ENCODE measurements around the gene CDC14B.

DNA sequence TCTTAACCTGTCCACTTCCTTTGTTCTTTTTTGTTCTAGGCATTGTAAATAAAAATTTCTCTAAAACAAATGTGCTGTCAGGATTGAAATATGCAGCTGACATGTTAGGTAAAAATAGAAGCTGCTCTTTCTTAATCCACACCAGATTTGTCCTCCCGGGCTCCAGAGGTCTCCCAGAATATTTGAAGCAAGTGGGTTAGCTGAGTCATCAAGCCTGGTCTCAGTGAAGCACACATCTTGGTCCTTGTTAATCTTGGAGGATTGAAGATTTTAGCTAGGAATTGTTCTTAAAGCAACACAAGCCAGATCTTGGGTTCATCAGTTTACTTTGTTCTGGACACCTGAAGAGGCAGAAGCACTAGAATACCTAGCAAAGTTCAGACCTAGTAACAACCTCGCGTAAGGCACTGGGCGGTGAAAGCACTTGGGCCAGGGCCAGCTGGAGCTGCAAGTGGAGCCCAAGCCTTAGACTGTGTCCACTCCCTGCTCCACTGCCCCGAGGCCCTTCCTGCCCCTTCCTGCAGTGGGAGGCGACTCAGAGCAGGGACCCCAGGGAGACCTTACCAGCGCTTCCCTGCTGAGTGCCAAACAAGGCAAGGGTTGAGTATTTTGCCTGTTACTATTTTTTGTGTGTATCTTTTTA is 133.1 kb downstream of the CDC14B start:
- TF ChIP-seq, protein P1, sequence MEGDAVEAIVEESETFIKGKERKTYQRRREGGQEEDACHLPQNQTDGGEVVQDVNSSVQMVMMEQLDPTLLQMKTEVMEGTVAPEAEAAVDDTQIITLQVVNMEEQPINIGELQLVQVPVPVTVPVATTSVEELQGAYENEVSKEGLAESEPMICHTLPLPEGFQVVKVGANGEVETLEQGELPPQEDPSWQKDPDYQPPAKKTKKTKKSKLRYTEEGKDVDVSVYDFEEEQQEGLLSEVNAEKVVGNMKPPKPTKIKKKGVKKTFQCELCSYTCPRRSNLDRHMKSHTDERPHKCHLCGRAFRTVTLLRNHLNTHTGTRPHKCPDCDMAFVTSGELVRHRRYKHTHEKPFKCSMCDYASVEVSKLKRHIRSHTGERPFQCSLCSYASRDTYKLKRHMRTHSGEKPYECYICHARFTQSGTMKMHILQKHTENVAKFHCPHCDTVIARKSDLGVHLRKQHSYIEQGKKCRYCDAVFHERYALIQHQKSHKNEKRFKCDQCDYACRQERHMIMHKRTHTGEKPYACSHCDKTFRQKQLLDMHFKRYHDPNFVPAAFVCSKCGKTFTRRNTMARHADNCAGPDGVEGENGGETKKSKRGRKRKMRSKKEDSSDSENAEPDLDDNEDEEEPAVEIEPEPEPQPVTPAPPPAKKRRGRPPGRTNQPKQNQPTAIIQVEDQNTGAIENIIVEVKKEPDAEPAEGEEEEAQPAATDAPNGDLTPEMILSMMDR (conservative IDR thresholded peaks at IDR 0.05; ENCODE audit: low read depth, low read length) = no peak
- TF ChIP-seq EZH2phosphoT487 (IDR thresholded peaks at IDR 0.05; ENCODE audit: borderline replicate concordance, low read length) = no peak

Data from PC-3 (cell line).